Nucleus accumbens (tissue), 56 donors: Measurements from ENCODE around the gene WTAP.

ENCODE experiments used
- DNase-seq, 56 donors: peaks; one replicate each; lab custom pipeline; 2025; lab: John Stamatoyannopoulos, UW

The WTAP gene

GRCh38 chr6:159758031-159759001 lies 31.0 kb downstream of the WTAP start:
- DNase-seq, result no peak

- no peak for DNase-seq
These were observed 32.3 kb downstream of the WTAP start for GRCh38 chr6:159759645-159760044.

GRCh38 chr6:159760602-159761057 lies 33.3 kb downstream of the WTAP start:
- no peak for DNase-seq

- peak in 14 of 56 donors; percentile 11 to 56 (median 45) for DNase-seq
These were observed 34.0 kb downstream of the WTAP start for GRCh38 chr6:159761129-159761872.

GRCh38 chr6:159761873-159762680 lies 34.8 kb downstream of the WTAP start, which contains the start of gene ACAT2:
Gene ACAT2, plus strand, starts transcription at chr6:159762045. Its CDS starts 43 bp downstream, at chr6:159762088.
- DNase-seq, result peak; percentile 82 to 99 (median 95)

- DNase-seq, result peak in 8 of 56 donors; percentile 26 to 60 (median 43)
These were observed 35.5 kb downstream of the WTAP start for GRCh38 chr6:159762681-159763293.

GRCh38 chr6:159766906-159767305 lies 39.6 kb downstream of the WTAP start:
- no peak for DNase-seq

- DNase-seq, result no peak
These were observed 42.2 kb downstream of the WTAP start for GRCh38 chr6:159769470-159769869.

GRCh38 chr6:159772196-159772595 lies 44.9 kb downstream of the WTAP start:
- no peak for DNase-seq

GRCh38 chr6:159777240-159777904 lies 50.1 kb downstream of the WTAP start:
- DNase-seq, result no peak

GRCh38 chr6:159778131-159778530 lies 50.8 kb downstream of the WTAP start:
- no peak for DNase-seq

- DNase-seq, result no peak
These were observed 51.3 kb downstream of the WTAP start for GRCh38 chr6:159778542-159779103.

GRCh38 chr6:159788276-159788675 lies 61.0 kb downstream of the WTAP start:
- DNase-seq, result no peak

GRCh38 chr6:159788753-159789376 lies 61.6 kb downstream of the WTAP start:
- DNase-seq, result peak in 5 of 56 donors; percentile 24 to 52 (median 46)

GRCh38 chr6:159789377-159790148 lies 62.3 kb downstream of the WTAP start, which contains the start of gene TCP1:
Gene TCP1, minus strand, starts transcription at chr6:159789602. Its CDS starts 134 bp downstream, at chr6:159789468.
- DNase-seq, result peak; percentile 89 to 100 (median 99)

- DNase-seq, result peak; percentile 79 to 98 (median 94)
These were observed 63.0 kb downstream of the WTAP start, which contains the start of gene MRPL18 for GRCh38 chr6:159790149-159790955. Gene MRPL18, plus strand, starts transcription at chr6:159790467. Its CDS starts 121 bp downstream, at chr6:159790588.
